BJ (cell line): Measurements from ENCODE around the gene CTNNBL1. TPM values are rescaled to one million over a fixed set of nuclear protein-coding genes. Genes with fewer than 3 reads are reported as not detected.
"Not testable (repeated sequence)": the region's sequence is repeated elsewhere in the genome, so short reads cannot be mapped to it uniquely, and the experiment has no call there.

Experiments
- CTCF ChIA-PET: fragments of 350-600 bp; formaldehyde crosslinking; extraction: SDS; loops from one replicate; lab custom pipeline; 2021; ENCODE audit warnings: antibody characterized with exemption, inconsistent platforms; lab: Yijun Ruan, JAX
- POLR2A ChIA-PET: fragments of 300-600 bp; sonication (Branson Sonifier 250); formaldehyde crosslinking; extraction: SDS; loops from one replicate; lab custom pipeline; 2021; ENCODE audit warnings: antibody characterized with exemption; lab: Charles Lee
- DNase-seq: peaks from one replicate; pipeline ENCODE4 v3.0.0-alpha.2; 2011; ENCODE audit warnings: low read depth
- H3K27me3 ChIP-seq: 2 replicates; pipeline ENCODE4 v1.6.0; 2011; ENCODE audit warnings: low read length; ENCODE audit not compliant: control insufficient read depth, insufficient read depth
- H3K36me3 ChIP-seq: 2 replicates; pipeline ENCODE4 v1.5.1; 2011; ENCODE audit warnings: low read length; ENCODE audit not compliant: control insufficient read depth, insufficient read depth
- H3K4me3 ChIP-seq: 2 replicates; pipeline ENCODE4 v1.5.1; 2011; ENCODE audit warnings: low read depth, mild to moderate bottlenecking, control low read depth, low read length
- polyA plus RNA-seq: library from polyadenylated mRNA; depleted of rRNA; stranded (reverse); fragments of >200 nt; gene quantifications from 2 replicates; pipeline ENCODE4 v1.2.3, GENCODE V29; 2011
- TF ChIP-seq, protein P1 (sequence below): IDR thresholded peaks from 2 replicates; pipeline ENCODE4 v1.5.1; 2011; ENCODE audit warnings: low read depth, mild to moderate bottlenecking, control low read depth, inconsistent platforms, low read length, moderate library complexity; ENCODE audit not compliant: insufficient read depth

Gene CTNNBL1
- polyA plus RNA-seq, 1 experiment: 38.4 TPM

DNA sequence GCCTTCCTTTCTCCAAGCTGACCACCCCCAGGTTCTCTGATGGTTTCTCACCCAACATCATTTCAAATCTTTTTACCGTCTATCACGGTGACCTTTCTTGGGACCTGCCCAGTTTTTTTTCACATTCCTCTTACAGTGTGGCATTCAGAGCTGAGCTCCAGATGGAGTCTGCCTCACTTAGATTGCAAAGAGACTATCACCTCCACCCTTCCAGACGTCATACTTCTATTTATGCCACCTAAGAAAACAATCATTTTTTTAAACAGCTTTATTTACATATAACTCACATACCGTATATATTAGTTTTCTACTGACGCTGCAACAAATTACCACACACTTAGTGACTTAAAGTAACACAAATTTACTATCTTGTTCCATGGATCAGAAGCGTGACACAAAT, 32.3 kb upstream of the CTNNBL1 start:
- Histone ChIP-seq H3K27me3 (0 out of 2 replicates have a peak, but pooled peaks cover 2% of the 10 kb centered on the region), H3K4me3 (no peak overlapping the region), H3K36me3 (no peaks in the 10 kb centered on the region)
- ChIA-PET POLR2A (no interaction called here), CTCF (interaction anchor here (1.1 kb wide), 1 partner anchor 97 kb away, joined by 3 read pairs; no protein-coding TSS in a partner anchor)
- no peak for DNase-seq
- TF ChIP-seq, protein P1, sequence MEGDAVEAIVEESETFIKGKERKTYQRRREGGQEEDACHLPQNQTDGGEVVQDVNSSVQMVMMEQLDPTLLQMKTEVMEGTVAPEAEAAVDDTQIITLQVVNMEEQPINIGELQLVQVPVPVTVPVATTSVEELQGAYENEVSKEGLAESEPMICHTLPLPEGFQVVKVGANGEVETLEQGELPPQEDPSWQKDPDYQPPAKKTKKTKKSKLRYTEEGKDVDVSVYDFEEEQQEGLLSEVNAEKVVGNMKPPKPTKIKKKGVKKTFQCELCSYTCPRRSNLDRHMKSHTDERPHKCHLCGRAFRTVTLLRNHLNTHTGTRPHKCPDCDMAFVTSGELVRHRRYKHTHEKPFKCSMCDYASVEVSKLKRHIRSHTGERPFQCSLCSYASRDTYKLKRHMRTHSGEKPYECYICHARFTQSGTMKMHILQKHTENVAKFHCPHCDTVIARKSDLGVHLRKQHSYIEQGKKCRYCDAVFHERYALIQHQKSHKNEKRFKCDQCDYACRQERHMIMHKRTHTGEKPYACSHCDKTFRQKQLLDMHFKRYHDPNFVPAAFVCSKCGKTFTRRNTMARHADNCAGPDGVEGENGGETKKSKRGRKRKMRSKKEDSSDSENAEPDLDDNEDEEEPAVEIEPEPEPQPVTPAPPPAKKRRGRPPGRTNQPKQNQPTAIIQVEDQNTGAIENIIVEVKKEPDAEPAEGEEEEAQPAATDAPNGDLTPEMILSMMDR: no peak

DNA sequence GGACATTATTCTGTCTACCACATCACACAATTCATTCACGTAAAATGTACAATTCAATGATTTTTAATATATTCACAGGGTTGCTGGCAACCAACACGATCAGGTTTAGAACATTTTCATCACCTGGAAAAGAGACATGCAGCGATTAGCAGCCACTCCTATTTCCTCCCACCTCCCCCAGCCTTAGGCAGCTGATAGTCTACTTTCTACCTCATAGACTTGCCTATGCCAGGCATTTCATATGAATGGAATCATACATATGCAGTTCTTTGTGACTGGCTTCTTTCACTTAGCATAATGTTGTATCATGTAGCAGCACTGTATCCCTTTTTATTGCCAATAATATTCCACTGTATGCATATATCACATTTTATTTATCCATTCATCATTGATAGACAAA, 31.5 kb upstream of the CTNNBL1 start:
- H3K27me3 ChIP-seq: 0 out of 2 replicates have a peak, but pooled peaks cover 2% of the 10 kb centered on the region
- DNase-seq: no peak
- H3K36me3 ChIP-seq: no peaks in the 10 kb centered on the region
- H3K4me3 ChIP-seq: no peak overlapping the region
- ChIA-PET CTCF (interaction anchor here (1.1 kb wide), 1 partner anchor 98 kb away, joined by 3 read pairs; no protein-coding TSS in a partner anchor), POLR2A (no interaction called here)
- TF ChIP-seq, protein P1: no peak

DNA sequence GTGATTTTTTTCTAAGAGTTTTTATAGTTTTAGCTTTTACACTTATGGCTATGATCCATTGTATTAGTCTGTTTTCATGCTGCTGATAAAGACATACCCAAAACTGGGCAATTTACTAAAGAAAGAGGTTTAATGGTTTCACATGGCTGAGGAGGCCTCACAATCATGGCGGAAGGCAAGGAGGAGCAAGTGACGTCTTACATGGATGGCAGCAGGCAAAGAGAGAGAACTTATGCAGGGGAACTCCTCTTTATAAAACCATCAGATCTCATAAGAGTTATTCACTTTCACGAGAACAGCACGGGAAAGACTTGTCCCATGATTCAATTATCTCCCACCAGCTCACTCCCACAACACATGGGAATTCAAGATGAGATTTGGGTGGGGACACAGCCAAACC, 29.2 kb upstream of the CTNNBL1 start:
- H3K36me3 ChIP-seq, DNase-seq, POLR2A ChIA-PET, CTCF ChIA-PET, H3K27me3 ChIP-seq, H3K4me3 ChIP-seq: not testable (repeated sequence)

DNA sequence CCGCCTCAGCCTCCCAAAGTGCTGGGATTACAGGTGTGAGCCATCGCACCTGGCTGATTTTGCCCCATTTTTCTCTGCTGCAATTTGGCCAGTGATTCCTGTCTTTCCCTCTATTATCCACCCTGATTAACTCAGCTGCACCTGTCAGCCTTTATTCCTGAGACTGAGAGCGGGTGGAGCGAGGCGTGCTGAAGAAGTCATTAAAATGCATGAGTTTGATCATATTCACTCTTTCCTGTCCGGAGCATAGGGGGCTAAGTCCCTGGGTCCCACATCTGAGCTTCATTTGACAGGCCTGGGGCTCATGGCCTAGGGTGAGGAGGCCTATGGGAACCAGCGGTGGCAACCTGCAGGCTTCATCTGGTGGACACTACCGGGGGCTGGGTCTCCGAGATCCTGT, 25.7 kb upstream of the CTNNBL1 start:
- no peaks in the 10 kb centered on the region for H3K36me3 ChIP-seq
- CTCF ChIA-PET: no interaction called here
- H3K4me3 ChIP-seq: no peak overlapping the region
- H3K27me3 ChIP-seq: peaks cover 20% of the 10 kb centered on the region
- TF ChIP-seq, protein P1: no peak
- DNase-seq: no peak
- POLR2A ChIA-PET: no interaction called here

DNA sequence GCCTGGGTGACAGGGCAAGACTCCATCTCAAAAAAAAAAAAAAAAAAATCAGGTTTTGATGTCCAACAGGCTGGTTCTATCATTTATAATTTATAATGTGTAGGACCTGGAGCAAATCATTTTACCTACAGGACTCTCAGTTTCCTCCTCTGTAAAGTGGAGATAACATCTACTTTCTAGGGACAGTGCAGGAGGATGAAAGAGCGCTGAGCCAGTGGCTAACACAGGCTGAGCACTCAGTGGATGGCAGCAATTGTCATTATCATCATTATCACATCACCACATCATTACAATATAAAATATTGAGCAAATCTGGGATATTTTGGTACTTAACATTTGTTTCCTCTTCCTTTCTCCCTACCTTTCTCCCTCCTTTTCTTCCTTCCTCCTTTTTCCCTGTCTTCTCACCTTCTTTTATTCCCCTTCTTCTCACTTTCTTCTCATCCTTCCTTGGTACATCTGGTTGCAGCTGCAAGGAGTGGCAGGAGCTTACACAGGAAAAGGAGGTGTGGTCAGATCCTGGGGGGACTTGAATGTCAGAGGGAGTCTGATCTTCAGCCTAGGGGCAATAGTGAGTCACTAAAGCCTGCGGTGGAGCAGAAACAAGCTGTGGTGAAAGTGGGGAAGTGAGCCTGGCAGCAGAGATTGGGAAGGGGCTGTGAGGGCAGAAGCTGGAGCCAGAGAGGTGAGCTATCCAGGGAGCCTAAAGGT, 24.6 kb upstream of the CTNNBL1 start:
- H3K27me3 ChIP-seq: peaks cover 25% of the 10 kb centered on the region
- H3K4me3 ChIP-seq: no peak overlapping the region
- CTCF ChIA-PET: interaction anchor here (0.6 kb wide), 1 partner anchor 374 kb away, joined by 5 read pairs; no protein-coding TSS in a partner anchor
- TF ChIP-seq, protein P1: no peak
- H3K36me3 ChIP-seq: no peaks in the 10 kb centered on the region
- DNase-seq: no peak
- POLR2A ChIA-PET: no interaction called here

DNA sequence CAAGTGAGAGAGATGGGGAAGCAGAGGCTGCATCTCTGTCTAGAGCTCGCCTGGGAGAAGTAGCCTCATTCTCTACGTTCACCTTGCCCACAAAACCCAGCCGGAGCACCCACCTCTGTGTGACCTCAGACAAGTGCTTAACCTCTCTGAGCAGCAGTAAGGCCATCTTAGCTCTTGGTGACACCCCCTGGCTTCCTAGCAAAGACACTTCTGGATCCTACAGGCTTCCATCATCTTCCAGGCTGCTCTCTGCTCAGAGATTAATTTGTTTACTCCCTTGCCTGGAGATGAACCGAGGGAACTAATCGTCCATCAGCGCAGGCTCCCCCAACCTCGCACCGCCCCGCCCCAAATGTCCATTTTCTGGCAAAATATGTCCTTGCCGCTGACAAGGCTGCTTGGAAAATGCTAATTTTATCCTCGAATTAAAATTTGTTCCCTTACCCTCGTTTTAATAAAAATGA, 24.0 kb upstream of the CTNNBL1 start:
- ChIA-PET POLR2A (no interaction called here), CTCF (interaction anchor here (0.6 kb wide), 1 partner anchor 374 kb away, joined by 5 read pairs; no protein-coding TSS in a partner anchor)
- TF ChIP-seq, protein P1: no peak

More for the DNA sequence above, 24.0 kb upstream of the CTNNBL1 start:
- Histone ChIP-seq H3K4me3 (no peak overlapping the region), H3K27me3 (peaks cover 28% of the 10 kb centered on the region), H3K36me3 (no peaks in the 10 kb centered on the region)
- no peak for DNase-seq
